Colonic mucosa (tissue), 4 donors: Measurements from ENCODE around the gene PHLDB3. TPM values are rescaled to one million over a fixed set of nuclear protein-coding genes. Genes with fewer than 3 reads are reported as not detected.

ENCODE experiments used
- DNase-seq: peaks from one replicate; pipeline ENCODE4 v3.0.0-alpha.2; 2020
- H3K27ac ChIP-seq: fragments of 200-600 bp; one replicate; pipeline ENCODE4 v1.8.0; 2021
- H3K27me3 ChIP-seq: fragments of 200-600 bp; one replicate; pipeline ENCODE4 v1.8.0; 2021
- H3K36me3 ChIP-seq: fragments of 200-600 bp; one replicate; pipeline ENCODE4 v1.8.0; 2021
- H3K4me1 ChIP-seq: fragments of 200-600 bp; one replicate; pipeline ENCODE4 v1.8.0; 2021; ENCODE audit warnings: mild to moderate bottlenecking
- H3K4me3 ChIP-seq: fragments of 200-600 bp; one replicate; pipeline ENCODE4 v1.8.0; 2021
- H3K9ac ChIP-seq, 2 donors: one replicate each; pipeline ENCODE4 v1.7.0; 2013; ENCODE audit warnings: control low read depth in 2 of 2, low read depth in 2 of 2, low read length in 2 of 2
- H3K9me3 ChIP-seq: fragments of 200-600 bp; one replicate; pipeline ENCODE4 v1.8.0; 2021
- CTCF ChIP-seq: fragments of 200-600 bp; IDR thresholded peaks from one replicate; pipeline ENCODE4 v1.8.0; 2022; ENCODE audit warnings: antibody characterized with exemption, mild to moderate bottlenecking
- intact Hi-C: fragments of 100-400 bp; cut with DNase I; formaldehyde crosslinking; loops from one replicate; pipeline ENCODE4 v1.14.1; 2022
- total RNA-seq, 2 donors: library from RNA; stranded (reverse); fragmentation: NEBNext Ultra II Directional in 1 of 2; extraction: Animal tissue kit (Norgen Biotek cat#: 25700) in 1 of 2; gene quantifications; one replicate each; pipeline ENCODE4 v1.2.1, GENCODE V29; 2021
- donor health status: healthy.
- donor health status: DM: no; HTN: no; CAD: no.
- donor health status: DM: no; HTN: no; CAD: no.

The PHLDB3 gene
- total RNA-seq, 2 donors from 2014 or later: 6.8 to 24.0 TPM

GRCh38 chr19:43479961-43480561, 24.5 kb downstream of the PHLDB3 start:
- no peak for DNase-seq
- no peak overlapping the region for H3K27ac ChIP-seq
- intact Hi-C loops: no loop called here
- no peaks in the 10 kb centered on the region for H3K27me3 ChIP-seq
- H3K9ac ChIP-seq: no peak overlapping the region
- peaks cover 4% of the 10 kb centered on the region for H3K4me1 ChIP-seq
- H3K4me3 ChIP-seq: no peak overlapping the region
- no peak for TF ChIP-seq CTCF
- no peaks in the 10 kb centered on the region for H3K36me3 ChIP-seq
- H3K9me3 ChIP-seq: no peaks in the 10 kb centered on the region

- H3K4me1 ChIP-seq: peaks cover 4% of the 10 kb centered on the region
- no peak overlapping the region for H3K27ac ChIP-seq
- H3K4me3 ChIP-seq: no peak overlapping the region
- H3K27me3 ChIP-seq: no peaks in the 10 kb centered on the region
- no peak for TF ChIP-seq CTCF
- H3K9ac ChIP-seq: no peak overlapping the region
- no peaks in the 10 kb centered on the region for H3K9me3 ChIP-seq
- DNase-seq: no peak
- no peaks in the 10 kb centered on the region for H3K36me3 ChIP-seq
- intact Hi-C loops: no loop called here
These were observed 25.3 kb downstream of the PHLDB3 start for GRCh38 chr19:43479226-43479625.

- TF ChIP-seq CTCF: no peak
- Histone ChIP-seq H3K27me3 (no peaks in the 10 kb centered on the region), H3K9ac (no peak overlapping the region), H3K4me3 (no peak overlapping the region), H3K4me1 (peaks cover 4% of the 10 kb centered on the region), H3K9me3 (no peaks in the 10 kb centered on the region), H3K27ac (no peak overlapping the region), H3K36me3 (no peaks in the 10 kb centered on the region)
- intact Hi-C loops: no loop called here
- DNase-seq: no peak
These were observed 26.2 kb downstream of the PHLDB3 start for GRCh38 chr19:43478323-43478722.

GRCh38 chr19:43476606-43477005, 27.9 kb downstream of the PHLDB3 start:
- Histone ChIP-seq H3K9me3 (no peaks in the 10 kb centered on the region), H3K4me1 (peaks cover 4% of the 10 kb centered on the region), H3K27ac (peak overlapping the region; percentile 25), H3K9ac (no peak overlapping the region), H3K4me3 (no peak overlapping the region), H3K27me3 (no peaks in the 10 kb centered on the region), H3K36me3 (no peaks in the 10 kb centered on the region)
- TF ChIP-seq CTCF: no peak
- intact Hi-C loops: no loop called here
- no peak for DNase-seq

- peak; percentile 98 for DNase-seq
- H3K27me3 ChIP-seq: no peaks in the 10 kb centered on the region
- H3K4me3 ChIP-seq: peak overlapping the region; percentile 13
- intact Hi-C loops: no loop called here
- no peaks in the 10 kb centered on the region for H3K36me3 ChIP-seq
- H3K9ac ChIP-seq: peak overlapping the region; percentile 61 to 69
- H3K9me3 ChIP-seq: no peaks in the 10 kb centered on the region
- H3K27ac ChIP-seq: peak overlapping the region; percentile 57
- no peak for TF ChIP-seq CTCF
- peaks cover 4% of the 10 kb centered on the region for H3K4me1 ChIP-seq
These were observed 29.4 kb downstream of the PHLDB3 start for GRCh38 chr19:43474986-43475705.
